HUES48 (cell line): ENCODE results near the gene PHPT1.
"Not testable (repeated sequence)": the region's sequence is repeated elsewhere in the genome, so short reads cannot be mapped to it uniquely, and the experiment has no call there.

Experiments used
- H3K27ac ChIP-seq: one replicate; pipeline ENCODE4 v1.7.0; 2013; ENCODE audit warnings: low read depth, low read length, inconsistent platforms
- H3K27me3 ChIP-seq: 2 replicates; pipeline ENCODE4 v1.6.1; 2013; ENCODE audit warnings: mild to moderate bottlenecking, low read length; ENCODE audit not compliant: control insufficient read depth, insufficient read depth
- H3K36me3 ChIP-seq: 2 replicates; pipeline ENCODE4 v1.6.1; 2013; ENCODE audit warnings: low read length; ENCODE audit not compliant: control insufficient read depth, insufficient read depth
- H3K4me1 ChIP-seq: 2 replicates; pipeline ENCODE4 v1.6.1; 2013; ENCODE audit warnings: mild to moderate bottlenecking, low read length; ENCODE audit not compliant: control insufficient read depth, insufficient read depth
- H3K4me3 ChIP-seq: 2 replicates; pipeline ENCODE4 v1.5.1; 2013; ENCODE audit warnings: mild to moderate bottlenecking, low read depth, low read length
- H3K9ac ChIP-seq: 2 replicates; pipeline ENCODE4 v1.6.1; 2013; ENCODE audit warnings: mild to moderate bottlenecking, low read depth, low read length, moderate library complexity
- H3K9me3 ChIP-seq: 2 replicates; pipeline ENCODE4 v1.6.1; 2013; ENCODE audit warnings: low read length; ENCODE audit not compliant: control insufficient read depth, insufficient read depth

The PHPT1 gene

GRCh38 chr9:136860933-136861873, 12.0 kb downstream of the PHPT1 start:
- no peaks in the 10 kb centered on the region for H3K27me3 ChIP-seq
- peaks cover 44% of the 10 kb centered on the region for H3K36me3 ChIP-seq
- no peak overlapping the region for H3K27ac ChIP-seq

GRCh38 chr9:136861874-136862457, 12.8 kb downstream of the PHPT1 start:
- H3K4me1 ChIP-seq, result 0 out of 2 replicates have a peak, but pooled peaks cover 5% of the 10 kb centered on the region
- H3K27me3 ChIP-seq, result no peaks in the 10 kb centered on the region
- H3K36me3 ChIP-seq, result peaks cover 44% of the 10 kb centered on the region
- no peak overlapping the region for H3K9ac ChIP-seq
- H3K4me3 ChIP-seq, result no peak overlapping the region
- no peak overlapping the region for H3K27ac ChIP-seq
- H3K9me3 ChIP-seq, result no peaks in the 10 kb centered on the region

More at GRCh38 chr9:136860933-136861873, 12.0 kb downstream of the PHPT1 start:
- Histone ChIP-seq H3K9ac (no peak overlapping the region), H3K4me1 (0 out of 2 replicates have a peak, but pooled peaks cover 5% of the 10 kb centered on the region), H3K9me3 (no peaks in the 10 kb centered on the region), H3K4me3 (no peak overlapping the region)

GRCh38 chr9:136862849-136863622, 13.8 kb downstream of the PHPT1 start:
- H3K27me3 ChIP-seq, result no peaks in the 10 kb centered on the region
- no peak overlapping the region for H3K27ac ChIP-seq
- H3K9ac ChIP-seq, result no peak overlapping the region
- H3K36me3 ChIP-seq, result peaks cover 44% of the 10 kb centered on the region
- 0 out of 2 replicates have a peak, but pooled peaks cover 5% of the 10 kb centered on the region for H3K4me1 ChIP-seq
- H3K9me3 ChIP-seq, result peaks cover 10% of the 10 kb centered on the region
- H3K4me3 ChIP-seq, result no peak overlapping the region

GRCh38 chr9:136863623-136864273, 14.5 kb downstream of the PHPT1 start:
- peaks cover 10% of the 10 kb centered on the region for H3K9me3 ChIP-seq
- peaks cover 44% of the 10 kb centered on the region for H3K36me3 ChIP-seq
- no peak overlapping the region for H3K4me3 ChIP-seq
- 0 out of 2 replicates have a peak, but pooled peaks cover 5% of the 10 kb centered on the region for H3K4me1 ChIP-seq
- no peak overlapping the region for H3K27ac ChIP-seq
- H3K9ac ChIP-seq, result no peak overlapping the region
- no peaks in the 10 kb centered on the region for H3K27me3 ChIP-seq

- Histone ChIP-seq H3K4me3 (peak overlapping the region; percentile 79), H3K27ac (no peak overlapping the region), H3K9ac (no peak overlapping the region)
Measured at GRCh38 chr9:136865041-136865767, 16.0 kb downstream of the PHPT1 start.

GRCh38 chr9:136865768-136866103, 16.5 kb downstream of the PHPT1 start:
- Histone ChIP-seq H3K4me3 (peak overlapping the region; percentile 79), H3K27ac (peak overlapping the region; percentile 72), H3K27me3 (no peaks in the 10 kb centered on the region), H3K9ac (peak overlapping the region; percentile 56; the same call in 1 of the 2 replicates), H3K36me3 (peaks cover 38% of the 10 kb centered on the region), H3K9me3 (peaks cover 17% of the 10 kb centered on the region), H3K4me1 (0 out of 2 replicates have a peak, but pooled peaks cover 5% of the 10 kb centered on the region)

More at GRCh38 chr9:136865041-136865767, 16.0 kb downstream of the PHPT1 start:
- Histone ChIP-seq H3K36me3 (peaks cover 41% of the 10 kb centered on the region), H3K9me3 (peaks cover 12% of the 10 kb centered on the region), H3K27me3 (no peaks in the 10 kb centered on the region), H3K4me1 (0 out of 2 replicates have a peak, but pooled peaks cover 5% of the 10 kb centered on the region)

- H3K27me3 ChIP-seq, H3K4me1 ChIP-seq, H3K27ac ChIP-seq, H3K9ac ChIP-seq: not testable (repeated sequence)
- peaks cover 17% of the 10 kb centered on the region for H3K9me3 ChIP-seq
- H3K36me3 ChIP-seq, result peaks cover 26% of the 10 kb centered on the region
- H3K4me3 ChIP-seq, result peak overlapping the region; percentile 79
Measured at GRCh38 chr9:136866898-136867421, 17.8 kb downstream of the PHPT1 start.

- H3K9me3 ChIP-seq, result peaks cover 18% of the 10 kb centered on the region
- H3K27ac ChIP-seq, result no peak overlapping the region
- H3K4me3 ChIP-seq, result peak overlapping the region; percentile 13; the same call in 1 of the 2 replicates
- H3K36me3 ChIP-seq, result peaks cover 21% of the 10 kb centered on the region
- H3K9ac ChIP-seq, result no peak overlapping the region
- no peaks in the 10 kb centered on the region for H3K27me3 ChIP-seq
- 0 out of 2 replicates have a peak, but pooled peaks cover 5% of the 10 kb centered on the region for H3K4me1 ChIP-seq
Measured at GRCh38 chr9:136867480-136867879, 18.3 kb downstream of the PHPT1 start.

GRCh38 chr9:136867917-136868316, 18.7 kb downstream of the PHPT1 start:
- H3K36me3 ChIP-seq, result peaks cover 16% of the 10 kb centered on the region
- 0 out of 2 replicates have a peak, but pooled peaks cover 5% of the 10 kb centered on the region for H3K4me1 ChIP-seq
- peaks cover 22% of the 10 kb centered on the region for H3K9me3 ChIP-seq
- no peak overlapping the region for H3K4me3 ChIP-seq
- H3K27ac ChIP-seq, result no peak overlapping the region
- no peak overlapping the region for H3K9ac ChIP-seq
- no peaks in the 10 kb centered on the region for H3K27me3 ChIP-seq
